Spleen (tissue), 11 donors: ENCODE measurements around the gene INS. TPM values are rescaled to one million over a fixed set of nuclear protein-coding genes. Genes with fewer than 3 reads are reported as not detected.
A peak's percentile ranks its signal among the peaks of the same experiment; 100 is the strongest.
"Not testable (repeated sequence)": the region's sequence is repeated elsewhere in the genome, so short reads cannot be mapped to it uniquely, and the experiment has no call there.

ENCODE experiments used
- DNase-seq: peaks from one replicate; pipeline ENCODE4 v3.0.0-alpha.2; 2020
- H3K27ac ChIP-seq, 8 donors: fragments of 200-600 bp; sonication (generic) in 7 of 8; 1 replicate in 4 of 8; 2 replicates in 4 of 8; pipeline versions ENCODE4 v1.5.0 to v1.8.0; 2016 to 2021; ENCODE audit warnings: inconsistent platforms in 4 of 8, mild to moderate bottlenecking in 4 of 8, moderate library complexity in 1 of 8
- H3K27me3 ChIP-seq, 7 donors: fragments of 200-600 bp; sonication (generic) in 6 of 7; replicated peaks in 1 of 7; 1 replicate in 4 of 7; 2 replicates in 3 of 7; pipeline versions ENCODE4 v1.5.0 to v1.8.0; 2016 to 2021; ENCODE audit warnings: inconsistent platforms in 3 of 7, mild to moderate bottlenecking in 1 of 7
- H3K36me3 ChIP-seq, 6 donors: fragments of 200-600 bp; sonication (generic) in 5 of 6; 1 replicate in 4 of 6; 2 replicates in 2 of 6; pipeline versions ENCODE4 v1.5.0 to v1.8.0; 2016 to 2021; ENCODE audit warnings: inconsistent platforms in 2 of 6
- H3K4me1 ChIP-seq, 6 donors: fragments of 200-600 bp; sonication (generic) in 5 of 6; 1 replicate in 3 of 6; 2 replicates in 3 of 6; pipeline versions ENCODE4 v1.5.0 to v1.8.0; 2016 to 2021; ENCODE audit warnings: inconsistent platforms in 3 of 6
- H3K4me3 ChIP-seq, 8 donors: fragments of 200-600 bp; sonication (generic) in 7 of 8; 1 replicate in 4 of 8; 2 replicates in 4 of 8; pipeline versions ENCODE4 v1.5.0 to v1.8.0; 2016 to 2021; ENCODE audit warnings: inconsistent platforms in 4 of 8, mild to moderate bottlenecking in 4 of 8, moderate library complexity in 2 of 8
- H3K9me3 ChIP-seq, 8 donors: fragments of 200-600 bp; sonication (generic) in 7 of 8; 1 replicate in 4 of 8; 2 replicates in 4 of 8; pipeline versions ENCODE4 v1.5.0 to v1.8.0; 2016 to 2021; ENCODE audit warnings: inconsistent platforms in 4 of 8
- POLR2A ChIP-seq, 3 donors: fragments of 450-650 bp; IDR thresholded peaks; one replicate each; pipeline ENCODE4 v1.5.1; 2017; ENCODE audit warnings: antibody characterized with exemption in 3 of 3, mild to moderate bottlenecking in 1 of 3
- POLR2AphosphoS5 ChIP-seq, 3 donors: sonication (generic); formaldehyde crosslinking; IDR thresholded peaks; one replicate each; pipeline ENCODE4 v1.5.1; 2017; ENCODE audit warnings: antibody characterized with exemption in 3 of 3
- WGBS, 5 donors: extraction: QIAGEN DNeasy Blood & Tissue Kit in 3 of 5; methylation state at CpG; one replicate each; pipeline versions ENCODE4 v1.1.5 to v1.1.7; 2013 to 2018; 5-methylcytosine and 5-hydroxymethylcytosine counted together
- intact Hi-C: fragments of 100-400 bp; cut with DNase I; formaldehyde crosslinking; loops from one replicate; pipeline ENCODE4 v1.15.0; 2023; ENCODE audit warnings: low total_unique reads
- polyA plus RNA-seq, 3 donors: library from polyadenylated mRNA; stranded (reverse); fragments of 200-250 nt; gene quantifications; one replicate each; pipeline ENCODE4 v1.2.1, GENCODE V29; 2013
- total RNA-seq, 7 donors: library from RNA; depleted of rRNA in 3 of 7; stranded (reverse); fragments of >200 nt in 3 of 7; fragmentation: NEBNext Ultra II Directional in 4 of 7; extraction: Animal tissue kit (Norgen Biotek cat#: 25700) in 4 of 7; gene quantifications; one replicate each; pipeline versions ENCODE4 v1.1.0 to v1.2.1, GENCODE V29; 2016 to 2021
- TF ChIP-seq, protein P1 (sequence below), 11 experiments: fragments of 200-600 bp in 7 of 11; fragments of 450-650 bp in 4 of 11; sonication (generic) in 4 of 11; IDR thresholded peaks in 8 of 11; conservative IDR thresholded peaks in 3 of 11; 1 replicate in 7 of 11; 2 replicates in 4 of 11; pipeline versions ENCODE4 v1.4.0 to v1.8.0; 2016 to 2021; ENCODE audit warnings: antibody characterized with exemption in 11 of 11, inconsistent platforms in 4 of 11, mild to moderate bottlenecking in 1 of 11
- donor health status: healthy with polysubstance abuse.
- donor health status: DM: no; HTN: no; CAD: no; lungs with moderate emphysema.
- donor health status: DM: no; HTN: no; CAD: no.
- donor health status: Bipolar disorder and iron deficiency.
- donor health status: healthy.
- donor health status: DM: no; HTN: no; CAD: no.
- donor health status: DM: yes; HTN: yes; CAD: no.

INS gene
- total and polyA plus RNA-seq, 10 donors: 1.3 to 2.4 (median 1.5) TPM; not detected in 5

- Histone ChIP-seq H3K4me1 (peaks cover 0 to 34% (median 16%) of the 10 kb centered on the region in 6 donors), H3K4me3 (no peak overlapping the region), H3K27ac (no peak overlapping the region), H3K36me3 (no peaks in the 10 kb centered on the region), H3K27me3 (peaks cover 0 to 30% (median 7%) of the 10 kb centered on the region in 7 donors), H3K9me3 (no peaks in the 10 kb centered on the region)
- TF ChIP-seq, protein P1, sequence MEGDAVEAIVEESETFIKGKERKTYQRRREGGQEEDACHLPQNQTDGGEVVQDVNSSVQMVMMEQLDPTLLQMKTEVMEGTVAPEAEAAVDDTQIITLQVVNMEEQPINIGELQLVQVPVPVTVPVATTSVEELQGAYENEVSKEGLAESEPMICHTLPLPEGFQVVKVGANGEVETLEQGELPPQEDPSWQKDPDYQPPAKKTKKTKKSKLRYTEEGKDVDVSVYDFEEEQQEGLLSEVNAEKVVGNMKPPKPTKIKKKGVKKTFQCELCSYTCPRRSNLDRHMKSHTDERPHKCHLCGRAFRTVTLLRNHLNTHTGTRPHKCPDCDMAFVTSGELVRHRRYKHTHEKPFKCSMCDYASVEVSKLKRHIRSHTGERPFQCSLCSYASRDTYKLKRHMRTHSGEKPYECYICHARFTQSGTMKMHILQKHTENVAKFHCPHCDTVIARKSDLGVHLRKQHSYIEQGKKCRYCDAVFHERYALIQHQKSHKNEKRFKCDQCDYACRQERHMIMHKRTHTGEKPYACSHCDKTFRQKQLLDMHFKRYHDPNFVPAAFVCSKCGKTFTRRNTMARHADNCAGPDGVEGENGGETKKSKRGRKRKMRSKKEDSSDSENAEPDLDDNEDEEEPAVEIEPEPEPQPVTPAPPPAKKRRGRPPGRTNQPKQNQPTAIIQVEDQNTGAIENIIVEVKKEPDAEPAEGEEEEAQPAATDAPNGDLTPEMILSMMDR (IDR thresholded peaks at IDR 0.05 in 8 of 11, conservative IDR thresholded peaks at IDR 0.05 in 3 of 11): peak; percentile 40 to 93 (median 78)
- TF ChIP-seq POLR2A (IDR thresholded peaks at IDR 0.05): no peak
- no peak for TF ChIP-seq POLR2AphosphoS5 (IDR thresholded peaks at IDR 0.05)
- 47 to 75% (median 52%) methylated on average over 15 to 24 of the region's 24 CpGs for WGBS, 5 donors
- no peak for DNase-seq
- intact Hi-C loops: loop anchor here (5.0 kb wide), 1 partner anchor 107 kb away; the partner anchor contains the start of genes C11orf21 and TSPAN32
These were observed 34.1 kb upstream of the INS start for GRCh38 chr11:2194877-2195755.

DNA sequence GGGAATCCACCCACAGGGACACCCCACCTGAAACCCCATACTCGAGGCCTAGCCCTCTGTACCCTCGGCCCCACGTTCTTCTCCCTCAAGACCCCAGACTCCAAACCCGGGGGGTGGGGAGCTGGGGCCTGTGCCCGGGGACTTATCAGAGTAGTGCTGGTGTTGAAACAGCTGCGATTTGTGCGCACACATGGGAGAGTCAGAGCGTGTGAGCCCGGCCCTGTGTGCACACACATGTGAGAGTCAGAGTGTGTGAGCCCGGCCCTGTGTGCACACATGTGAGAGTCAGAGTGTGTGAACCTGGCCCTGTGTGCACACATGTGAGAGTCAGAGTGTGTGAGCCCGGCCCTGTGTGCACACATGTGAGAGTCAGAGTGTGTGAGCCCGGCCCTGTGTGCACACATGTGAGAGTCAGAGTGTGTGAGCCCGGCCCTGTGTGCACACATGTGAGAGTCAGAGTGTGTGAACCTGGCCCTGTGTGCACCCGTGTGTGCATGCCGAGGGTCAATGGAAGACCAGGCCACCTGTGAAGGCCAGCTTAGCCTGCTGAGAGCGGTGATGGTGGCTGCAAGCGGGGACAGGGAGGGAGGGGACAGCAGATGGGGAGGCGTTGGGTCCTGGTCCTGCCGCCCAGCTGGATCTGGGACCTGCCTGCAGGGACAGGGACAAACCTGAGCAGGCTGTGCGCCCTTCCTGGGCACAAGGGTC, 33.0 kb upstream of the INS start:
- peaks cover 0 to 38% (median 17%) of the 10 kb centered on the region in 6 donors for H3K4me1 ChIP-seq
- DNase-seq: not testable (repeated sequence)
- 72 to 86% (median 83%) methylated on average over 7 to 18 of the region's 20 CpGs for WGBS, 5 donors

GRCh38 chr11:2193099-2193887, 32.3 kb upstream of the INS start:
- no peak overlapping the region for H3K4me3 ChIP-seq
- H3K36me3 ChIP-seq: no peaks in the 10 kb centered on the region
- no peak overlapping the region for H3K27ac ChIP-seq
- intact Hi-C loops: no loop called here
- no peak for DNase-seq
- TF ChIP-seq, protein P1 (IDR thresholded peaks at IDR 0.05 in 8 of 11, conservative IDR thresholded peaks at IDR 0.05 in 3 of 11): no peak
- TF ChIP-seq POLR2A (IDR thresholded peaks at IDR 0.05) (no peak), POLR2AphosphoS5 (IDR thresholded peaks at IDR 0.05) (no peak)
- peaks cover 0 to 38% (median 17%) of the 10 kb centered on the region in 6 donors for H3K4me1 ChIP-seq
- H3K27me3 ChIP-seq: peaks cover 0 to 33% (median 7%) of the 10 kb centered on the region in 7 donors
- WGBS, 5 donors: 89 to 94% (median 92%) methylated on average over 22 to 26 of the region's 26 CpGs
- H3K9me3 ChIP-seq: no peaks in the 10 kb centered on the region

More for the DNA sequence above, 33.0 kb upstream of the INS start:
- H3K9me3 ChIP-seq, H3K27ac ChIP-seq, H3K36me3 ChIP-seq, H3K4me3 ChIP-seq, intact Hi-C loops: not testable (repeated sequence)
- peaks cover 0 to 33% (median 7%) of the 10 kb centered on the region in 7 donors for H3K27me3 ChIP-seq

DNA sequence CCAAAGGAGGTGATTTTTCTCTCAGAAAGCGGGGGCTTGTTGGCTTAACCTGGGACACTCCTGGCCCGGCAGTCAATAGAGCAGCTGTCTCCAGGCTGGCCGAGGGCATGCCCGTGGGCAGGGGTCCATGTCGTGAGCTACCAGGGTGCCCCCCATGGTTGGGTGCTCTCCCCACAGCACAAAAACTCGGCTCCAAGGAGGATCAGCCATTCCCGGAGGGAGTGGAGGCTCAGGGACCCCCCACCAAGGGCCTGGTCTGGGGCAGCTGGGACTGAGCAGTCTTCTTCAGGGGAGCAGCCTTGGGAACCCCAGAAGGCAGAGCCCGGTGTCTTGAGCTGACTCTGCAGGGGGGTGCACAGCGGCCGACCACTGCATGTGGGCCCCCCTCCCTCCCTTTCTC, 31.4 kb upstream of the INS start:
- no peak for DNase-seq
- Histone ChIP-seq H3K36me3 (no peaks in the 10 kb centered on the region), H3K27ac (no peak overlapping the region), H3K4me3 (no peak overlapping the region), H3K4me1 (peaks cover 0 to 37% (median 17%) of the 10 kb centered on the region in 6 donors), H3K9me3 (no peaks in the 10 kb centered on the region), H3K27me3 (peaks cover 0 to 37% (median 7%) of the 10 kb centered on the region in 7 donors)
- intact Hi-C loops: no loop called here
- TF ChIP-seq, protein P1 (IDR thresholded peaks at IDR 0.05 in 8 of 11, conservative IDR thresholded peaks at IDR 0.05 in 3 of 11): no peak
- TF ChIP-seq POLR2A (IDR thresholded peaks at IDR 0.05) (no peak), POLR2AphosphoS5 (IDR thresholded peaks at IDR 0.05) (no peak)
- 80 to 97% (median 84%) methylated on average over 5 to 10 of the region's 10 CpGs for WGBS, 5 donors
